ENCODE measurements around the gene PPIE. TPM values are rescaled to one million over a fixed set of nuclear protein-coding genes. Genes with fewer than 3 reads are reported as not detected.
"Not testable (repeated sequence)": the region's sequence is repeated elsewhere in the genome, so short reads cannot be mapped to it uniquely, and the experiment has no call there.

PPIE gene
- total RNA-seq, 1 experiment from 2014 or later: 42.5 TPM

DNA sequence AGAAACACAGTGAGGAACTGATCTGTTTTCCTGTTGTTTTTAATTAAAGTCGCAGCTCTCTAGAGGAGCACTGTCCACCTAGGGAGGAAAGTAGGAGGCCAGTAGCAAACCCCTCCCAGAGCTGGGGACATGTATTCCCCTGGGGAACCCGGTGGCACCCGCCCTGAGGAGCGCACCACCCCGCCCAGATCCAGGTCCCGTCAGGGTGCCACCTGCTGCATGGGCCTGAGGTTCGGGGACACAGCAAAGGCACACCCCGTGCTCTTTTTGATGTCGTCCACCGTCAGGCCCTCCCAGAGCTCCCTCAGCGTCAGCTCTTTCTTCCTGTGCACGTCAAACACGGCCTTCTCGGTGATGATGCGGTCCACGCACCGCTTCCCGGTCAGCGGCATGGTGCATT, 30.8 kb downstream of the PPIE start:
- ATAC-seq; H3K9me3 Mint-ChIP-seq; H3K4me3 Mint-ChIP-seq; H3K4me1 Mint-ChIP-seq; H3K36me3 Mint-ChIP-seq; POLR2A ChIA-PET; H3K27ac Mint-ChIP-seq; DNase-seq (ENCODE audit: low spot score): not testable (repeated sequence)
- peaks cover 19% of the 10 kb centered on the region for H3K27me3 Mint-ChIP-seq (ENCODE audit: low read depth)
- CTCF ChIA-PET: interaction anchor here (0.5 to 0.7 kb wide), 2 partner anchors 159 to 253 kb away, joined by 3 read pairs; no protein-coding TSS in a partner anchor

DNA sequence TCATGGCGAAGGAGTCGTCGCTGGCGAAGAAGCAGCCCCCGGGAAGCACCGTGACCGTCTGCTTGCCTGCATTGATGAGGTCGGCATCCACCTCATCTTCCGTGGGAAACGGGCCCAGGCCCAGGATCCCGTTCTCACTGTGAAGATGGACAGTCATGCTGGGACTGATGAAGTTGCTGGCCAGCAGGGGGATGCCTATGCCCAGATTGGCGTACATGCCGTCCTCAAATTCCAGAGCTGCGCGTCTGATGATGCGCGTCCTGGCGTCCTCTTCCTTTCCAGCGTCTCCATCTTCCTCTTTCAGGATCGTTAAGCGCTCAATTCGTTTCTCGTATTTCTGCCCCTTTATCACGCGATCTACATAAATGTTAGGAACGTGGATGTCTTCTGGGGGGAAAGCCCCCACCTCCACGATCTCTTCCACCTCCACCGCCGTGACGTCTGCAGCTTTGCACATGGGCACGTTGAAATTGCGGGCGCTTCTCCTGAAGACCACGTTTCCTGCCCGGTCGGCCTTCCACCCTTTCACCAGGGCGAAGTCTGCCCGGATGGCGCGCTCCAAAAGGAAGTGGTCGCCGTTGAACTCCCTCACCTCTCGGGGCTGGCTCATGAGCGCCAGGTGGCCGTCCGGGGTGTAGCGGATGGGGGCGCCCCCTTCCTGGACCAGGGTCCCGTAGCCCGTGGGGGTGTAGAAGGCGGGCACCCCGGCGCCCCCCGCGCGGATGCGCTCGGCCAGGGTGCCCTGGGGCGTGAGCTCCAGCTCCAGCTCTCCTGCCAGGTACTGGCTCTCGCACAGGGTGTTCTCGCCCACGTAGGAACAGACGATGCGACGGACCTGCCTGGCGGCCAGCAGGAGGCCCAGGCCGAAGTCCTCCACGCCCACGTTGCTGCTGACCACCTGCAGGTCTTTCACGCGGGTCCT, 31.7 kb downstream of the PPIE start:
- Mint-ChIP-seq H3K27me3 (ENCODE audit: low read depth) (peaks cover 19% of the 10 kb centered on the region), H3K4me3 (peak overlapping the region; percentile 54)
- CTCF ChIA-PET; POLR2A ChIA-PET; H3K4me1 Mint-ChIP-seq; H3K27ac Mint-ChIP-seq; ATAC-seq; DNase-seq (ENCODE audit: low spot score); H3K36me3 Mint-ChIP-seq; H3K9me3 Mint-ChIP-seq: not testable (repeated sequence)

DNA sequence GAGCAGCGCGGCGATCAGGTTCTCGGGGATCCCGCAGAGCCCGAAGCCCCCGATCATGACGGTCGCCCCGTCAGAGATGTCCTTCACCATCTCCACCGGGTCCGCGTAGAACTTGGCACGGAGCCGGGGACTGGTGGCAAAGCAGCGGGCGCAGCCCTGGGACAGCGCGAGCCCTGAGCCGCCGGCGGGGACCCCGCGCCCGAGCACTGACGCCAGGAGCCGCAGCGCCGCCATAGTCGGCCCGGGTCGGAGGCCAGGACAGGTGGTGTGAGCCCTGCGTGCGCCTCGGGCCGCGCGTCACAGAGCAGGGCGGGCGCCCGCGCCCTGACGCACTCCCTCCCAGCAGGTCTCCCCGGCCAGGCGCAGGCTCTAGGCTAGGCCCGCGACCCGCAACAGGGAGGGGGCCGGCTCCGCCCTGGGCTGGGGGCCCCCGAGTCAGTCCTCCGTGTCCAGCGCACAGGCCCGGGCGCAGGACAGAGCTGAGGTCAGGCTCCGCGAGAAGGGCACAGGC, 32.4 kb downstream of the PPIE start, which contains the start of gene OXCT2:
Gene OXCT2 (minus strand): TSS at position 327 of the 511 bp plus-strand sequence. CDS start 93 bp downstream, at position 234.
- Mint-ChIP-seq H3K4me3 (peak within 1 kb of the TSS; percentile 54), H3K27me3 (ENCODE audit: low read depth) (peaks cover 19% of the 10 kb centered on the region)
- H3K4me1 Mint-ChIP-seq, POLR2A ChIA-PET, CTCF ChIA-PET, H3K27ac Mint-ChIP-seq, H3K9me3 Mint-ChIP-seq, H3K36me3 Mint-ChIP-seq: not testable (repeated sequence)
- peak; percentile 22 for DNase-seq (ENCODE audit: low spot score)
- ATAC-seq: peak; percentile 61

DNA sequence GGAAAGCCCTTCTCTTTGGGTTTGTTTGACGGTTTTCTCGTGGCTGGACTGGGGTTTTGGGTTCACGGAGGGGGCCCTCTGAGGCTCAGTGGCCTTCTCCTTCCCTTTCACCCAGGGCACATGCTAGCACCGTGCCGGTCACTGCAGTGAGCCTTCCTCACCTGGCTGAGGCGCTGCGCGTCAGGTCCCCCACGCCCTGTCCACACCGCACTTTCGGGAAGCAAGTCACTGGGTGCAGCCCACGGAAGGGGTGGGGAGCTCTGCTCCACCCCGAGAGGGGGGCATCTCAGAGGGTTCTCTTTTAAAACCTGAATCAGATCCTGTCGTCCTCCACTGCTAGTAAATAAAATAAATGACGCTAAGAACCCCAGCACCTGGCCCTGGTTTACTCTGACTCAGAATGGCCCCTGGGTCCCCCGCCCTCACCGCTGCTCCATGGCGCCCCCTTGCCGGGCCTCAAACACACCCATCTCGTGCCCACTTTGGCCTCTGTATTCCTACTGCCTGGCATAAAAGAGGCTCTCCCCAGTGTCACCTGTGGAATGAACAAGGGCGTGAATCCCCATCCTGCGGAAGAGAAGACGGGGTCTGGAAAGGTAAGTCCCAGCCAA, 34.8 kb downstream of the PPIE start:
- H3K4me3 Mint-ChIP-seq; H3K9me3 Mint-ChIP-seq; CTCF ChIA-PET; POLR2A ChIA-PET; DNase-seq (ENCODE audit: low spot score); H3K27ac Mint-ChIP-seq; H3K36me3 Mint-ChIP-seq; H3K4me1 Mint-ChIP-seq: not testable (repeated sequence)
- ATAC-seq: peak; percentile 73
- peaks cover 23% of the 10 kb centered on the region for H3K27me3 Mint-ChIP-seq (ENCODE audit: low read depth)

DNA sequence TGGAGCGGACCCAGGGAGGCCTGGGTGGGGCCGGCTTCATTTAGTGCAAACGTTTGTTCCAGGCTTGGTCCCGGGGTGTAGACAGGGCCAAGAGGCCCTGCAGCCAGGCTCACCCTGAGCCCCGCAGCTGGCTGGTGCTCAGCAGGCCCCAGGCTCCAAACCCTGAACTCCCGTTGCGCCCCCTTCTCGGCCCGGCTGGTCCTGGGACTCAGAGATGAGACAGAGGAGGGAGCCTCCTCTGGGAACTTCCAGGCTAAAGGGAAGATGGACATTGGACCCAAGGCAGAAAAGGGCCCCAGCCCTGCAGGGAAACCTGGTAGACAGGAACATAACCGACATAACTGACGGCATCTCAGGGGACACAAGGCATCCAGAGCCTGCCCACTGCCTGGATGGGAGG, 36.5 kb downstream of the PPIE start:
- H3K9me3 Mint-ChIP-seq; CTCF ChIA-PET; DNase-seq (ENCODE audit: low spot score); POLR2A ChIA-PET; ATAC-seq; H3K4me1 Mint-ChIP-seq; H3K36me3 Mint-ChIP-seq; H3K27ac Mint-ChIP-seq; H3K4me3 Mint-ChIP-seq: not testable (repeated sequence)
- peaks cover 19% of the 10 kb centered on the region for H3K27me3 Mint-ChIP-seq (ENCODE audit: low read depth)

DNA sequence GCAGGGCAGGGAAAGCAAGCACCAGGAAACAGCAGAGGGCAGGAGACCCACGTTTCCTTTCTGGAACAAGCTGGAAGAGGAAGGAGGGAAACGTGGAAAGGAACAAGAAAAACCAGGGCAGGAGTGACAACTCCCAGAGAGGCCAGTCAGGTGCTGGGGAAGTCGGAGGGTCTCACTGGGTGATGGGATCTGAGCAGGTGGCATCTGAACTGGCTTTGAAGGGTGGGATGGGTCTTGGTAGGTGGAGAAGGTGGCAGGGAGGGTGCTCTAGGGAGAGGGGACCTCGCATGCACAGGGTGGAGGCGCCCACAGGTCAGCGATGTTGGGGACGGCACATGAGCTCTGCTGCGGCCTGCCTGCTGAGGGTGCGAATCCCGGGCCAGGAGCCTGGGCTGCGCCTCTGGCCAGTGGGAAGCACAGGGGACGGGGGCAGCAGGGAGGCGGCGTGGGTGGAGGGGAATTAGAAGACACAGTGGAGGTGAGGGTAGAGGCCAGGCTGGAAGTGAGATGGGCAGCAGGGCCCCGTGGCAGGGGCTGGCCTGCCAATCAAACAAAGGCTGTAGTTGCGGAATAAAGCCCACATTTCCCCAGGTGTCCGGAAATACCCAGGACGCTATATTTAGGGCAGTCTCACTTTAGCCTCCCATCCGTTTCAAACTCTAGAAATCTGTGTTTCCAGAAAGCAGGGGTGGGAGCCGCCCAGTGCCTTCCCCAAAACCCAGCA, 37.2 kb downstream of the PPIE start:
- H3K4me1 Mint-ChIP-seq; H3K27ac Mint-ChIP-seq; ATAC-seq; H3K4me3 Mint-ChIP-seq; DNase-seq (ENCODE audit: low spot score); H3K9me3 Mint-ChIP-seq; H3K36me3 Mint-ChIP-seq; POLR2A ChIA-PET; CTCF ChIA-PET: not testable (repeated sequence)
- peaks cover 22% of the 10 kb centered on the region for H3K27me3 Mint-ChIP-seq (ENCODE audit: low read depth)

DNA sequence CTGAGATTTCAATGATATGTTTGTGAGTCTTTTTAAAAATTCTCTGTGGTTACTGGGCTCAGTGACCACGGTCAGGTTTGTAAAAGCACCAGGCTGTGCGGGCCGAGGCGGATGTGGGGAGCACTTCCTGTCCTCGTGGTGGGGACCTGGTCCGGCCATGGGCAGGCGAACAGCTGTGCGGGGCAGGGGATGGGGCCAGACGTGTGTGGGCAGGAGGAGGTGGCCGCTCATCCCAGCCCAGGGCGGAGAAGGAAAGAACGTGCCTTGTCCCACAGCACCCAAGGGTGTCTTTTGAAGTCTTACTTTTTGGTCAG, 37.7 kb downstream of the PPIE start:
- DNase-seq (ENCODE audit: low spot score) (no peak), ATAC-seq (no peak)
- Mint-ChIP-seq H3K9me3 (no peaks in the 10 kb centered on the region), H3K36me3 (no peaks in the 10 kb centered on the region), H3K4me1 (0 out of 2 replicates have a peak, but pooled peaks cover 3% of the 10 kb centered on the region), H3K4me3 (no peak overlapping the region), H3K27me3 (ENCODE audit: low read depth) (peaks cover 26% of the 10 kb centered on the region), H3K27ac (no peak overlapping the region)
- POLR2A ChIA-PET: no interaction called here
- CTCF ChIA-PET: no interaction called here
- TF ChIP-seq, protein P1, sequence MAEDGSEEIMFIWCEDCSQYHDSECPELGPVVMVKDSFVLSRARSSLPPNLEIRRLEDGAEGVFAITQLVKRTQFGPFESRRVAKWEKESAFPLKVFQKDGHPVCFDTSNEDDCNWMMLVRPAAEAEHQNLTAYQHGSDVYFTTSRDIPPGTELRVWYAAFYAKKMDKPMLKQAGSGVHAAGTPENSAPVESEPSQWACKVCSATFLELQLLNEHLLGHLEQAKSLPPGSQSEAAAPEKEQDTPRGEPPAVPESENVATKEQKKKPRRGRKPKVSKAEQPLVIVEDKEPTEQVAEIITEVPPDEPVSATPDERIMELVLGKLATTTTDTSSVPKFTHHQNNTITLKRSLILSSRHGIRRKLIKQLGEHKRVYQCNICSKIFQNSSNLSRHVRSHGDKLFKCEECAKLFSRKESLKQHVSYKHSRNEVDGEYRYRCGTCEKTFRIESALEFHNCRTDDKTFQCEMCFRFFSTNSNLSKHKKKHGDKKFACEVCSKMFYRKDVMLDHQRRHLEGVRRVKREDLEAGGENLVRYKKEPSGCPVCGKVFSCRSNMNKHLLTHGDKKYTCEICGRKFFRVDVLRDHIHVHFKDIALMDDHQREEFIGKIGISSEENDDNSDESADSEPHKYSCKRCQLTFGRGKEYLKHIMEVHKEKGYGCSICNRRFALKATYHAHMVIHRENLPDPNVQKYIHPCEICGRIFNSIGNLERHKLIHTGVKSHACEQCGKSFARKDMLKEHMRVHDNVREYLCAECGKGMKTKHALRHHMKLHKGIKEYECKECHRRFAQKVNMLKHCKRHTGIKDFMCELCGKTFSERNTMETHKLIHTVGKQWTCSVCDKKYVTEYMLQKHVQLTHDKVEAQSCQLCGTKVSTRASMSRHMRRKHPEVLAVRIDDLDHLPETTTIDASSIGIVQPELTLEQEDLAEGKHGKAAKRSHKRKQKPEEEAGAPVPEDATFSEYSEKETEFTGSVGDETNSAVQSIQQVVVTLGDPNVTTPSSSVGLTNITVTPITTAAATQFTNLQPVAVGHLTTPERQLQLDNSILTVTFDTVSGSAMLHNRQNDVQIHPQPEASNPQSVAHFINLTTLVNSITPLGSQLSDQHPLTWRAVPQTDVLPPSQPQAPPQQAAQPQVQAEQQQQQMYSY (CRISPR knock-in tag; IDR thresholded peaks at IDR 0.05): no peak
- TF ChIP-seq, protein P2, sequence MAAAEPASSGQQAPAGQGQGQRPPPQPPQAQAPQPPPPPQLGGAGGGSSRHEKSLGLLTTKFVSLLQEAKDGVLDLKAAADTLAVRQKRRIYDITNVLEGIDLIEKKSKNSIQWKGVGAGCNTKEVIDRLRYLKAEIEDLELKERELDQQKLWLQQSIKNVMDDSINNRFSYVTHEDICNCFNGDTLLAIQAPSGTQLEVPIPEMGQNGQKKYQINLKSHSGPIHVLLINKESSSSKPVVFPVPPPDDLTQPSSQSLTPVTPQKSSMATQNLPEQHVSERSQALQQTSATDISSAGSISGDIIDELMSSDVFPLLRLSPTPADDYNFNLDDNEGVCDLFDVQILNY (CRISPR knock-in tag; IDR thresholded peaks at IDR 0.05): no peak
- TF ChIP-seq, protein P3, sequence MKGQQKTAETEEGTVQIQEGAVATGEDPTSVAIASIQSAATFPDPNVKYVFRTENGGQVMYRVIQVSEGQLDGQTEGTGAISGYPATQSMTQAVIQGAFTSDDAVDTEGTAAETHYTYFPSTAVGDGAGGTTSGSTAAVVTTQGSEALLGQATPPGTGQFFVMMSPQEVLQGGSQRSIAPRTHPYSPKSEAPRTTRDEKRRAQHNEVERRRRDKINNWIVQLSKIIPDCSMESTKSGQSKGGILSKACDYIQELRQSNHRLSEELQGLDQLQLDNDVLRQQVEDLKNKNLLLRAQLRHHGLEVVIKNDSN (CRISPR knock-in tag; IDR thresholded peaks at IDR 0.05): no peak
- TF ChIP-seq JAZF1 (CRISPR knock-in tag; IDR thresholded peaks at IDR 0.05) (no peak), NR3C1 (CRISPR knock-in tag; conservative IDR thresholded peaks at IDR 0.05; ENCODE audit: low read depth) (no peak), MYBL2 (CRISPR knock-in tag; IDR thresholded peaks at IDR 0.05) (no peak), FOXP1 (CRISPR knock-in tag; IDR thresholded peaks at IDR 0.05; ENCODE audit: borderline replicate concordance) (no peak), JUN (CRISPR knock-in tag; IDR thresholded peaks at IDR 0.05) (no peak)
- TF ChIP-seq, protein P4, sequence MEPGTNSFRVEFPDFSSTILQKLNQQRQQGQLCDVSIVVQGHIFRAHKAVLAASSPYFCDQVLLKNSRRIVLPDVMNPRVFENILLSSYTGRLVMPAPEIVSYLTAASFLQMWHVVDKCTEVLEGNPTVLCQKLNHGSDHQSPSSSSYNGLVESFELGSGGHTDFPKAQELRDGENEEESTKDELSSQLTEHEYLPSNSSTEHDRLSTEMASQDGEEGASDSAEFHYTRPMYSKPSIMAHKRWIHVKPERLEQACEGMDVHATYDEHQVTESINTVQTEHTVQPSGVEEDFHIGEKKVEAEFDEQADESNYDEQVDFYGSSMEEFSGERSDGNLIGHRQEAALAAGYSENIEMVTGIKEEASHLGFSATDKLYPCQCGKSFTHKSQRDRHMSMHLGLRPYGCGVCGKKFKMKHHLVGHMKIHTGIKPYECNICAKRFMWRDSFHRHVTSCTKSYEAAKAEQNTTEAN (CRISPR knock-in tag; IDR thresholded peaks at IDR 0.05): no peak
